Urothelium cell line (cell line): Measurements from ENCODE around the gene C11orf91.
"Not testable (repeated sequence)": the region's sequence is repeated elsewhere in the genome, so short reads cannot be mapped to it uniquely, and the experiment has no call there.

ENCODE experiments used
- DNase-seq: peaks from one replicate; pipeline ENCODE4 v3.0.0; 2011; ENCODE audit warnings: low spot score, mixed read lengths
- FAIRE-seq: peaks from 2 replicates; lab custom pipeline; 2011; peaks lifted over from hg19 to GRCh38; lab: Jason Lieb, UNC

C11orf91 gene

GRCh38 chr11:33698921-33699320, 1.7 kb downstream of the C11orf91 start:
- DNase-seq, result no peak
- FAIRE-seq, result no peak

- no peak for DNase-seq
- FAIRE-seq, result no peak
Measured at GRCh38 chr11:33697997-33698396, 2.6 kb downstream of the C11orf91 start.

- DNase-seq (no peak), FAIRE-seq (no peak)
Measured at GRCh38 chr11:33696931-33697638, 3.5 kb downstream of the C11orf91 start.

GRCh38 chr11:33696411-33696810, 4.2 kb downstream of the C11orf91 start:
- FAIRE-seq, result no peak
- DNase-seq, result no peak

GRCh38 chr11:33695051-33695566, 5.5 kb downstream of the C11orf91 start:
- DNase-seq (no peak), FAIRE-seq (no peak)

GRCh38 chr11:33694346-33695050, 6.1 kb downstream of the C11orf91 start:
- FAIRE-seq, result peak; percentile 50
- no peak for DNase-seq

- DNase-seq (no peak), FAIRE-seq (no peak)
Measured at GRCh38 chr11:33692541-33692940, 8.1 kb downstream of the C11orf91 start.

- peak; percentile 73 for DNase-seq
- no peak for FAIRE-seq
Measured at GRCh38 chr11:33692013-33692504, 8.6 kb downstream of the C11orf91 start.

GRCh38 chr11:33691066-33691864, 9.4 kb downstream of the C11orf91 start:
- no peak for DNase-seq
- FAIRE-seq, result no peak

- DNase-seq, result peak; percentile 57
- peak; percentile 59 for FAIRE-seq
Measured at GRCh38 chr11:33690290-33691065, 10.1 kb downstream of the C11orf91 start.

GRCh38 chr11:33689501-33689900, 11.1 kb downstream of the C11orf91 start:
- FAIRE-seq, result no peak
- DNase-seq, result no peak

- FAIRE-seq (no peak), DNase-seq (no peak)
Measured at GRCh38 chr11:33689085-33689484, 11.5 kb downstream of the C11orf91 start.

GRCh38 chr11:33687733-33688479, 12.7 kb downstream of the C11orf91 start:
- FAIRE-seq (no peak), DNase-seq (peak; percentile 54)

- FAIRE-seq, result no peak
- DNase-seq, result no peak
Measured at GRCh38 chr11:33685082-33685481, 15.5 kb downstream of the C11orf91 start.

- DNase-seq, result no peak
- no peak for FAIRE-seq
Measured at GRCh38 chr11:33684003-33684706, 16.5 kb downstream of the C11orf91 start.

GRCh38 chr11:33682446-33682845, 18.2 kb downstream of the C11orf91 start:
- DNase-seq (no peak), FAIRE-seq (no peak)

- DNase-seq (no peak), FAIRE-seq (no peak)
Measured at GRCh38 chr11:33682019-33682418, 18.6 kb downstream of the C11orf91 start.

GRCh38 chr11:33678616-33679015, 22.0 kb downstream of the C11orf91 start:
- FAIRE-seq, DNase-seq: not testable (repeated sequence)
